ENCODE data around the gene INAFM2. TPM values are rescaled to one million over a fixed set of nuclear protein-coding genes. Genes with fewer than 3 reads are reported as not detected.

The INAFM2 gene
- total RNA-seq, 1 experiment from 2014 or later, result 8.8 TPM

DNA sequence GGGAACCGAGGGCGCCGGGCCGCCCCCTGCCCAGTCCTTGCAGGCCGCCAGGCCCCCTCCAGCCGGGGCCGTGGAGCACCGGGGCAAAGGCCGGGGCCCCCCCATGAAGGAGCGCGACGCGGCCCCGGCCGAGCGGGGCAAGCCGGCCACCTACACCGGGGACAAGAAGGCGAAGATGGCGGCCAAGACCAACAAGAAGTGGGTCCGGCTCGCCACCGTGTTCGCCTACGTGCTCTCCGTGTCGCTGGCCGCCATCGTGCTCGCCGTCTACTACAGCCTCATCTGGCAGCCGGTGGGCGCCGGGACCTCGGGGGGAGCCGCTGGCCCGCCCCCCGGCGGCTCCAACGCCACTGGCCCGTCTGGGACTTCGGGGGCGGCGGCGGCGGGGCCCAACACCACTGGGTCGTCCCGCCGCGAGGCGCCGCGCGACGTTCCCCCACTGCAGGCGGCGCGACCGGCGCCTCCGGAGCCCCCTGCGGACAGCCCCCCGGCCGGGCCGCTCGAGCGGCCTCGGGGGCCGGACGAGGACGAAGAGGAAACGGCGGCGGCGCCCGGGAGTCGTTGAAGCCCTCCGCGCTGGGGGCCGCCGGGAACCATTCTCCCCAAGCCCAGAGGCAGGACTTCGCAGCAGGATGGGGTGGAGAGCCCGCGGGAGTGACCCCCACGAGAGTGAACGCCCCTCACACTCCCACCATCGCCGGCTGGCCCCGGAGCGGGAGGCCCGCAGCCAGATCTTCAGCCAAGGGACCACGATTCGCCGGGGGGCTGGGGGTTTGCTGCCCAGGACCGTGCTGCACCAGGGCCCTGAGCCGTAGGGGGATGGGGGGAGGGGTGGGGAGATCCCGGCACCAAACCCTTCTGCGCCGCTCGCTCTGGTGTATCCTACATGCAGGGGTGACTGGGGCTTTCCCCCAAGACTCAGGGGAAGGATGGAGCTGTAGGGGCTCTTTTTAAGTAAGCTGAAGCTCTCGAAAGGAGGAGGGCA is 753 bp downstream of the INAFM2 start:
- POLR2A ChIA-PET, result no interaction called here
- ATAC-seq, result peak; percentile 7
- H3K9ac ChIP-seq (ENCODE audit: low read length), result peak overlapping the region; percentile 46; the same call in 1 of the 2 replicates
- no peaks in the 10 kb centered on the region for H3K9me3 ChIP-seq (ENCODE audit: control insufficient read depth in 1 of 2, insufficient read depth in 1 of 2, low read depth in 1 of 2, low read length in 2 of 2)
- RAD21 ChIA-PET (ENCODE audit: low non-redundant PET in 1 of 2, low total read pairs in 2 of 2, uncharacterized antibody in 2 of 2, unreplicated experiment in 2 of 2), result no interaction called here
- H3K4me3 ChIP-seq (replicated peaks in 1 of 2; ENCODE audit: low read depth in 1 of 2, low read length in 2 of 2), result peak overlapping the region; percentile 47 to 58
- no peak overlapping the region for H2AFZ ChIP-seq (ENCODE audit: low read depth, low read length, poor library complexity, severe bottlenecking)
- intact Hi-C loops (cut with micrococcal nuclease), result no loop called here
- H4K20me1 ChIP-seq (ENCODE audit: insufficient read depth), result no peaks in the 10 kb centered on the region
- peak overlapping the region; percentile 39; the same call in 1 of the 2 replicates for H3K27ac ChIP-seq (ENCODE audit: low read depth, low read length)
- TF ChIP-seq RAD21 (IDR thresholded peaks at IDR 0.05; ENCODE audit: low read depth), result no peak
- TF ChIP-seq, protein P1, sequence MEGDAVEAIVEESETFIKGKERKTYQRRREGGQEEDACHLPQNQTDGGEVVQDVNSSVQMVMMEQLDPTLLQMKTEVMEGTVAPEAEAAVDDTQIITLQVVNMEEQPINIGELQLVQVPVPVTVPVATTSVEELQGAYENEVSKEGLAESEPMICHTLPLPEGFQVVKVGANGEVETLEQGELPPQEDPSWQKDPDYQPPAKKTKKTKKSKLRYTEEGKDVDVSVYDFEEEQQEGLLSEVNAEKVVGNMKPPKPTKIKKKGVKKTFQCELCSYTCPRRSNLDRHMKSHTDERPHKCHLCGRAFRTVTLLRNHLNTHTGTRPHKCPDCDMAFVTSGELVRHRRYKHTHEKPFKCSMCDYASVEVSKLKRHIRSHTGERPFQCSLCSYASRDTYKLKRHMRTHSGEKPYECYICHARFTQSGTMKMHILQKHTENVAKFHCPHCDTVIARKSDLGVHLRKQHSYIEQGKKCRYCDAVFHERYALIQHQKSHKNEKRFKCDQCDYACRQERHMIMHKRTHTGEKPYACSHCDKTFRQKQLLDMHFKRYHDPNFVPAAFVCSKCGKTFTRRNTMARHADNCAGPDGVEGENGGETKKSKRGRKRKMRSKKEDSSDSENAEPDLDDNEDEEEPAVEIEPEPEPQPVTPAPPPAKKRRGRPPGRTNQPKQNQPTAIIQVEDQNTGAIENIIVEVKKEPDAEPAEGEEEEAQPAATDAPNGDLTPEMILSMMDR (IDR thresholded peaks at IDR 0.05 in 2 of 3, conservative IDR thresholded peaks at IDR 0.05 in 1 of 3; ENCODE audit: borderline replicate concordance in 1 of 3, insufficient read depth in 1 of 3, low read depth in 2 of 3, low read length in 2 of 3), result no peak
- TF ChIP-seq ZNF274 (IDR thresholded peaks at IDR 0.05; ENCODE audit: low read depth, low read length), result no peak
- DNase-seq (ENCODE audit: low read depth, low spot score), result no peak
- peak overlapping the region; percentile 70 for H3K4me2 ChIP-seq (ENCODE audit: low read length)
- H3K79me2 ChIP-seq (ENCODE audit: insufficient read depth, low read length), result no peaks in the 10 kb centered on the region
- CTCF ChIA-PET, result interaction anchor here (5.3 to 5.9 kb wide), 2 partner anchors 15 kb away, joined by 44 to 55 read pairs; partner anchors contain the start of gene CCDC9B
- peaks cover 4 to 18% of the 10 kb centered on the region in 2 experiments; a peak in 3 of 4 replicates for H3K4me1 ChIP-seq (ENCODE audit: control insufficient read depth in 1 of 2, insufficient read depth in 2 of 2, low read length in 2 of 2)
- no peaks in the 10 kb centered on the region for H3K27me3 ChIP-seq (ENCODE audit: insufficient read depth, low read length)
- BruUV-seq (replicated peaks), result no TSS peak
- no peaks in the 10 kb centered on the region for H3K9me2 ChIP-seq (ENCODE audit: insufficient read depth)
- no peaks in the 10 kb centered on the region for H3K36me3 ChIP-seq (ENCODE audit: control insufficient read depth in 1 of 2, insufficient read depth in 2 of 2, low read length in 2 of 2)

DNA sequence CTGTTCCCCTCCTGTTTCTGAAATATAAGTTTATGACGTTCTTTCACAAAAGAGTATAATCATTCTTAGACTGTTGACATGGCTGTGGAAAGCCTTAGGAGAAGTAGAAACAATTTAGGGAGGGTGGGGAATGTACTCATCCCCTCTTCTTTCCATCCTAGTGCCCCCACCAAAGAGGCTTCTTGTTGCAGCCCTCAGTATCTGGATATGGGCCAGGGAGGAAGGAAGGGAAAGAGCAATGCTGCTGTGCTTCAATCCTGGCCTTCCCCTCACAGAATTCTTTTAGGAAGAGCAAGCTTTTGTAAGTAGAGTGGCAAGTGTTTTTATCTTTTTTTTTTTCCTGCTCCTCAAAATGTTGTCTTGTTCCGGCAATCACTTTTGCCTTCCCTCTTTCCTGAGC is 1.7 kb downstream of the INAFM2 start:
- Histone ChIP-seq H3K36me3 (ENCODE audit: control insufficient read depth in 1 of 2, insufficient read depth in 2 of 2, low read length in 2 of 2) (no peaks in the 10 kb centered on the region), H3K4me1 (ENCODE audit: control insufficient read depth in 1 of 2, insufficient read depth in 2 of 2, low read length in 2 of 2) (peaks cover 4 to 18% of the 10 kb centered on the region in 2 experiments; a peak in 3 of 4 replicates), H3K9me2 (ENCODE audit: insufficient read depth) (no peaks in the 10 kb centered on the region), H3K4me3 (replicated peaks in 1 of 2; ENCODE audit: low read depth in 1 of 2, low read length in 2 of 2) (no peak overlapping the region), H3K9me3 (ENCODE audit: control insufficient read depth in 1 of 2, insufficient read depth in 1 of 2, low read depth in 1 of 2, low read length in 2 of 2) (no peaks in the 10 kb centered on the region), H3K27ac (ENCODE audit: low read depth, low read length) (no peak overlapping the region), H4K20me1 (ENCODE audit: insufficient read depth) (no peaks in the 10 kb centered on the region), H3K27me3 (ENCODE audit: insufficient read depth, low read length) (no peaks in the 10 kb centered on the region), H3K79me2 (ENCODE audit: insufficient read depth, low read length) (no peaks in the 10 kb centered on the region), H3K4me2 (ENCODE audit: low read length) (no peak overlapping the region), H2AFZ (ENCODE audit: low read depth, low read length, poor library complexity, severe bottlenecking) (no peak overlapping the region), H3K9ac (ENCODE audit: low read length) (no peak overlapping the region)
- BruUV-seq (replicated peaks), result TSS peak; percentile 54
- no peak for DNase-seq (ENCODE audit: low read depth, low spot score)
- RAD21 ChIA-PET (ENCODE audit: low non-redundant PET in 1 of 2, low total read pairs in 2 of 2, uncharacterized antibody in 2 of 2, unreplicated experiment in 2 of 2), result no interaction called here
- no peak for ATAC-seq
- POLR2A ChIA-PET, result interaction anchor here (2.3 kb wide), 1 partner anchor 13 kb away, joined by 6 read pairs; no protein-coding TSS in a partner anchor
- CTCF ChIA-PET, result interaction anchor here (5.9 kb wide), 1 partner anchor 14 kb away, joined by 55 read pairs; the partner anchor contains the start of gene CCDC9B
- intact Hi-C loops (cut with micrococcal nuclease), result no loop called here
- no peak for TF ChIP-seq POLR2AphosphoS5 (IDR thresholded peaks at IDR 0.05; ENCODE audit: low read depth, low read length)
- TF ChIP-seq EGR1 (IDR thresholded peaks at IDR 0.05; ENCODE audit: low read depth), result no peak
- TF ChIP-seq ZNF274 (IDR thresholded peaks at IDR 0.05; ENCODE audit: low read depth, low read length), result no peak
- TF ChIP-seq, protein P2, sequence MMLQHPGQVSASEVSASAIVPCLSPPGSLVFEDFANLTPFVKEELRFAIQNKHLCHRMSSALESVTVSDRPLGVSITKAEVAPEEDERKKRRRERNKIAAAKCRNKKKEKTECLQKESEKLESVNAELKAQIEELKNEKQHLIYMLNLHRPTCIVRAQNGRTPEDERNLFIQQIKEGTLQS (IDR thresholded peaks at IDR 0.05), result no peak
- TF ChIP-seq TCF7L2 (IDR thresholded peaks at IDR 0.05; ENCODE audit: borderline replicate concordance, extremely low read depth, insufficient read depth, insufficient read length), result no peak
- no peak for TF ChIP-seq POLR2A (IDR thresholded peaks at IDR 0.05; ENCODE audit: borderline replicate concordance, extremely low read depth, insufficient read depth, insufficient read length)
- TF ChIP-seq, protein P3, sequence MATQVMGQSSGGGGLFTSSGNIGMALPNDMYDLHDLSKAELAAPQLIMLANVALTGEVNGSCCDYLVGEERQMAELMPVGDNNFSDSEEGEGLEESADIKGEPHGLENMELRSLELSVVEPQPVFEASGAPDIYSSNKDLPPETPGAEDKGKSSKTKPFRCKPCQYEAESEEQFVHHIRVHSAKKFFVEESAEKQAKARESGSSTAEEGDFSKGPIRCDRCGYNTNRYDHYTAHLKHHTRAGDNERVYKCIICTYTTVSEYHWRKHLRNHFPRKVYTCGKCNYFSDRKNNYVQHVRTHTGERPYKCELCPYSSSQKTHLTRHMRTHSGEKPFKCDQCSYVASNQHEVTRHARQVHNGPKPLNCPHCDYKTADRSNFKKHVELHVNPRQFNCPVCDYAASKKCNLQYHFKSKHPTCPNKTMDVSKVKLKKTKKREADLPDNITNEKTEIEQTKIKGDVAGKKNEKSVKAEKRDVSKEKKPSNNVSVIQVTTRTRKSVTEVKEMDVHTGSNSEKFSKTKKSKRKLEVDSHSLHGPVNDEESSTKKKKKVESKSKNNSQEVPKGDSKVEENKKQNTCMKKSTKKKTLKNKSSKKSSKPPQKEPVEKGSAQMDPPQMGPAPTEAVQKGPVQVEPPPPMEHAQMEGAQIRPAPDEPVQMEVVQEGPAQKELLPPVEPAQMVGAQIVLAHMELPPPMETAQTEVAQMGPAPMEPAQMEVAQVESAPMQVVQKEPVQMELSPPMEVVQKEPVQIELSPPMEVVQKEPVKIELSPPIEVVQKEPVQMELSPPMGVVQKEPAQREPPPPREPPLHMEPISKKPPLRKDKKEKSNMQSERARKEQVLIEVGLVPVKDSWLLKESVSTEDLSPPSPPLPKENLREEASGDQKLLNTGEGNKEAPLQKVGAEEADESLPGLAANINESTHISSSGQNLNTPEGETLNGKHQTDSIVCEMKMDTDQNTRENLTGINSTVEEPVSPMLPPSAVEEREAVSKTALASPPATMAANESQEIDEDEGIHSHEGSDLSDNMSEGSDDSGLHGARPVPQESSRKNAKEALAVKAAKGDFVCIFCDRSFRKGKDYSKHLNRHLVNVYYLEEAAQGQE (IDR thresholded peaks at IDR 0.05; ENCODE audit: low read depth), result no peak
- no peak for TF ChIP-seq EZH2 (IDR thresholded peaks at IDR 0.05)
- no peak for TF ChIP-seq ZFX (IDR thresholded peaks at IDR 0.05)
- no peak for TF ChIP-seq RAD21 (IDR thresholded peaks at IDR 0.05; ENCODE audit: low read depth)
- no peak for TF ChIP-seq SP1 (IDR thresholded peaks at IDR 0.05; ENCODE audit: low read depth)

Measured in HCT116 (cell line).